Daoy (cell line): ENCODE data around the gene PDF. TPM values are rescaled to one million over a fixed set of nuclear protein-coding genes. Genes with fewer than 3 reads are reported as not detected.

Experiments
- DNase-seq: peaks from one replicate; pipeline ENCODE4 v3.0.0-alpha.2; 2015; ENCODE audit warnings: low read depth
- total RNA-seq: library from RNA; depleted of rRNA; stranded (reverse); fragments of >200 nt; shearing (Covaris generic); gene quantifications from 2 replicates; pipeline ENCODE4 v1.2.3, GENCODE V29; 2014; rRNA removed

PDF gene
- total RNA-seq, 1 experiment from 2014 or later = 32.1 TPM

DNA sequence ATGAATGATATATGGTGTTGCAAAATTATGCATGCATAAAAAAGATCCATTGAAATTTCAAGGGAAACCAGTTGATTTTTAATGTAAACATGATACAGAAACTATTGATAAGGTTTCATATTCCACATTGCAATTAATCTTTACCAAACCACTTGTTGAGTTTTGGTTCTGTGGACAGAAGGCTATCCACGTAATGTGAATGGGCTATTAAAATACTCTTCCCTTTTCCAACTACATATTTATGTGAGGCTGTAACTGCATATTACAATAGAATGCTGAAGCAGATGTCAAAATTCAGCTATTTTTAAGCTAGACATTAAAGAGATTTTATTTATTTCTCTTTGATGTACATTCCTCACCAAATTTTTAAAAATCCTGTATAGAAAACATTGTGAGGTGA is 53.0 kb downstream of the PDF start:
- no peak for DNase-seq

Other genes with a start within 250 kb of the PDF start
- gene HAS3, start 224.9 kb downstream of the PDF start, total RNA-seq = 0.09 and 1.5 TPM in 2 replicates
- gene CHTF8, start 198.0 kb downstream of the PDF start, total RNA-seq = 32.7 and 46.9 TPM in 2 replicates
- 24.3 and 47.0 TPM in 2 replicates for gene UTP4, start 197.9 kb downstream of the PDF start, total RNA-seq
- gene SNTB2, start 143.4 kb downstream of the PDF start, total RNA-seq = 5.6 and 6.8 TPM in 2 replicates
- gene VPS4A, start 19.2 kb downstream of the PDF start, total RNA-seq = 14.1 and 16.6 TPM in 2 replicates
- 31.8 and 34.1 TPM in 2 replicates for gene COG8, start 9.0 kb upstream of the PDF start, total RNA-seq
- gene NIP7, start 9.2 kb upstream of the PDF start, total RNA-seq = 41.9 and 43.7 TPM in 2 replicates
- not detected in 2 replicates for gene TMED6, start 21.2 kb upstream of the PDF start, total RNA-seq
- 3.7 and 8.5 TPM in 2 replicates for gene TERF2, start 55.4 kb upstream of the PDF start, total RNA-seq
- 44.7 and 47.4 TPM in 2 replicates for gene CYB5B, start 94.0 kb upstream of the PDF start, total RNA-seq
- gene NFAT5, start 235.4 kb upstream of the PDF start, total RNA-seq = 1.7 and 2.3 TPM in 2 replicates